Mucosa of descending colon (tissue), 3 donors: Measurements from ENCODE around the gene LIPT1. TPM values are rescaled to one million over a fixed set of nuclear protein-coding genes. Genes with fewer than 3 reads are reported as not detected.
"Not testable (repeated sequence)": the region's sequence is repeated elsewhere in the genome, so short reads cannot be mapped to it uniquely, and the experiment has no call there.

Experiments
- ATAC-seq: fragments of 200-7000 bp; cut with Tn5 transposase; one replicate; pipeline ENCODE4 v1.9.1; 2020; ENCODE audit warnings: mild to moderate bottlenecking, moderate library complexity
- DNase-seq, 3 donors: peaks; one replicate each; pipeline ENCODE4 v3.0.0-alpha.2; 2020
- H3K36me3 ChIP-seq: fragments of 200-600 bp; one replicate; pipeline ENCODE4 v1.8.0; 2021; ENCODE audit warnings: low read depth, mild to moderate bottlenecking
- H3K4me1 ChIP-seq: fragments of 200-600 bp; one replicate; pipeline ENCODE4 v1.8.0; 2021; ENCODE audit warnings: low read depth, mild to moderate bottlenecking
- H3K4me3 ChIP-seq: fragments of 200-600 bp; one replicate; pipeline ENCODE4 v1.8.0; 2021; ENCODE audit warnings: mild to moderate bottlenecking
- H3K9me3 ChIP-seq: fragments of 200-600 bp; one replicate; pipeline ENCODE4 v1.8.0; 2021; ENCODE audit warnings: mild to moderate bottlenecking
- intact Hi-C, 2 donors: fragments of 100-400 bp; cut with DNase I in 1 of 2; cut with micrococcal nuclease in 1 of 2; formaldehyde crosslinking; loops; one replicate each; pipeline versions ENCODE4 v1.11.0 to v1.11.1; 2022; cut with DNase I, micrococcal nuclease
- total RNA-seq, 3 donors: library from RNA; stranded (reverse); fragmentation: NEBNext Ultra II Directional in 2 of 3; extraction: Animal tissue kit (Norgen Biotek cat#: 25700) in 2 of 3; gene quantifications; one replicate each; pipeline versions ENCODE4 v1.2.1 to v1.2.4, GENCODE V29; 2021 to 2023
- TF ChIP-seq, protein P1 (sequence below): fragments of 200-600 bp; IDR thresholded peaks from one replicate; pipeline ENCODE4 v1.8.0; 2022; ENCODE audit warnings: antibody characterized with exemption, mild to moderate bottlenecking
- donor health status: DM: no; HTN: no; CAD: no; lungs with moderate emphysema.
- donor health status: DM: no; HTN: no; CAD: no.
- donor health status: DM: no; HTN: yes; CAD: no.

The LIPT1 gene
- total RNA-seq, 3 donors from 2014 or later: 7.0 to 8.4 (median 7.0) TPM

GRCh38 chr2:99127981-99128380, 26.8 kb upstream of the LIPT1 start:
- ATAC-seq: no peak
- no peaks in the 10 kb centered on the region for H3K4me1 ChIP-seq
- intact Hi-C loops: no loop called here
- peaks cover 33% of the 10 kb centered on the region for H3K9me3 ChIP-seq
- no peak overlapping the region for H3K4me3 ChIP-seq
- DNase-seq: no peak
- TF ChIP-seq, protein P1, sequence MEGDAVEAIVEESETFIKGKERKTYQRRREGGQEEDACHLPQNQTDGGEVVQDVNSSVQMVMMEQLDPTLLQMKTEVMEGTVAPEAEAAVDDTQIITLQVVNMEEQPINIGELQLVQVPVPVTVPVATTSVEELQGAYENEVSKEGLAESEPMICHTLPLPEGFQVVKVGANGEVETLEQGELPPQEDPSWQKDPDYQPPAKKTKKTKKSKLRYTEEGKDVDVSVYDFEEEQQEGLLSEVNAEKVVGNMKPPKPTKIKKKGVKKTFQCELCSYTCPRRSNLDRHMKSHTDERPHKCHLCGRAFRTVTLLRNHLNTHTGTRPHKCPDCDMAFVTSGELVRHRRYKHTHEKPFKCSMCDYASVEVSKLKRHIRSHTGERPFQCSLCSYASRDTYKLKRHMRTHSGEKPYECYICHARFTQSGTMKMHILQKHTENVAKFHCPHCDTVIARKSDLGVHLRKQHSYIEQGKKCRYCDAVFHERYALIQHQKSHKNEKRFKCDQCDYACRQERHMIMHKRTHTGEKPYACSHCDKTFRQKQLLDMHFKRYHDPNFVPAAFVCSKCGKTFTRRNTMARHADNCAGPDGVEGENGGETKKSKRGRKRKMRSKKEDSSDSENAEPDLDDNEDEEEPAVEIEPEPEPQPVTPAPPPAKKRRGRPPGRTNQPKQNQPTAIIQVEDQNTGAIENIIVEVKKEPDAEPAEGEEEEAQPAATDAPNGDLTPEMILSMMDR: no peak
- no peaks in the 10 kb centered on the region for H3K36me3 ChIP-seq

- intact Hi-C loops, ATAC-seq, H3K4me1 ChIP-seq, DNase-seq, H3K4me3 ChIP-seq, H3K36me3 ChIP-seq: not testable (repeated sequence)
- peaks cover 42% of the 10 kb centered on the region for H3K9me3 ChIP-seq
These were observed 19.7 kb upstream of the LIPT1 start for GRCh38 chr2:99135044-99135556.

GRCh38 chr2:99139003-99139402, 15.8 kb upstream of the LIPT1 start:
- peaks cover 9% of the 10 kb centered on the region for H3K9me3 ChIP-seq
- ATAC-seq (no peak), DNase-seq (no peak)
- peaks cover 6% of the 10 kb centered on the region for H3K4me1 ChIP-seq
- H3K36me3 ChIP-seq: no peaks in the 10 kb centered on the region
- H3K4me3 ChIP-seq: no peak overlapping the region
- TF ChIP-seq, protein P1: no peak
- intact Hi-C loops: no loop called here

DNA sequence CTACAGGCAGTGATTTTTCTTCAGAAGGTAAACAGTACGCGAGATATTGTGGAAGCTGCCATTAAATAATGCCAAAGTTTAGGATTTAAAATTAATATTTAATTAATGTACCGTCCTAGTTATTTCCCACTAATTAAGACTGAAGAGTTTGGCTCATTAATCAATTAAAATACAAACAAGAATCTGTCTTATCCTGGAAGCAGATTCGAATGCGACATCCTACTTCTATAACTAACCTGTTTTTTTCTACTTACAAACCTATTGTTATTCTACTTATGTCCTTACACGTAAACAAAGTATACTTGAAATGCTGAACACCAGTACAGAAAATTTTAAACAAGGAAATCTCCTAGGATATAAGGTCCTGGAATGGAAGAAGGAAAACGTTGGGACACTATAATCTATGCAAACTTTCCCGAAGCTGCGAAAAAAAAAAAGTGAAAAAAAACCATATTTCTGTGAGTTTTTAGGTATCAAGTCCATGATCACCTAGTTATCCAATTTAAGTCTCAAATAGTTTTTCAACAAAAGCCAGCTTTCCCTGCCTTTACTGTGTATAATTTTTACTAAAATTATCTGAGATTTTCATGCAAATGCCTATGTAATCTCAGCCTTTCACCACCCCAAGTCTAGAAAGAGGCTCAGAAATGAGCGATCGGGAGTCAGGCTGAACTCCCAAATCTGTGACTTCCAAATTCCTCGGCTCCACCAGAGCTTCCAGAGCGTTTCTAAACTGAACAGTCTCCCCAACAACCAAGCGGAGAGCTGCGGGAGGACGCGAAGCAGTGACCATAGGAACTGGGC, 14.5 kb upstream of the LIPT1 start:
- Histone ChIP-seq H3K36me3 (no peaks in the 10 kb centered on the region), H3K9me3 (no peaks in the 10 kb centered on the region), H3K4me3 (peak overlapping the region; percentile 36), H3K4me1 (peaks cover 6% of the 10 kb centered on the region)
- DNase-seq (no peak), ATAC-seq (no peak)
- intact Hi-C loops: no loop called here
- TF ChIP-seq, protein P1: no peak

DNA sequence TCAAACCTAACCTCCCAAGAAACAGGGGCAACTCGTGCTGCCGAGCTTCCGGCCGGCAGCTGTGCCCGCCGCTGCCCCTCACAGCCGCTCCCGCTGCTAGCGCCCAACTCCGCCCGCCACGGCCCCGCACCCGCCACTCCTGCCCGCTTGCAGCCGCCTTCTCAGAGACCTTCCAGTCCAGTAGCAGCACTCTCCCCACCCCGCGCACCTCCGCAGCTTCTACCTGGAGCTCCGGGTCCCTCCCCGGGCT, 14.0 kb upstream of the LIPT1 start:
- intact Hi-C loops: no loop called here
- no peaks in the 10 kb centered on the region for H3K36me3 ChIP-seq
- TF ChIP-seq, protein P1: no peak
- H3K4me1 ChIP-seq: peaks cover 6% of the 10 kb centered on the region
- no peaks in the 10 kb centered on the region for H3K9me3 ChIP-seq
- peak overlapping the region; percentile 36 for H3K4me3 ChIP-seq
- peak; percentile 48 for ATAC-seq
- no peak for DNase-seq
